GM19438 (cell line): ENCODE results near the gene ZC3H12C.
A peak's percentile ranks its signal among the peaks of the same experiment; 100 is the strongest.

Source experiments
- ATAC-seq: cut with Tn5 transposase; IDR thresholded peaks from one replicate; pipeline ENCODE4 v1.9.1; 2021; ENCODE audit warnings: low read depth; ENCODE audit not compliant: unreplicated experiment

Gene ZC3H12C

DNA sequence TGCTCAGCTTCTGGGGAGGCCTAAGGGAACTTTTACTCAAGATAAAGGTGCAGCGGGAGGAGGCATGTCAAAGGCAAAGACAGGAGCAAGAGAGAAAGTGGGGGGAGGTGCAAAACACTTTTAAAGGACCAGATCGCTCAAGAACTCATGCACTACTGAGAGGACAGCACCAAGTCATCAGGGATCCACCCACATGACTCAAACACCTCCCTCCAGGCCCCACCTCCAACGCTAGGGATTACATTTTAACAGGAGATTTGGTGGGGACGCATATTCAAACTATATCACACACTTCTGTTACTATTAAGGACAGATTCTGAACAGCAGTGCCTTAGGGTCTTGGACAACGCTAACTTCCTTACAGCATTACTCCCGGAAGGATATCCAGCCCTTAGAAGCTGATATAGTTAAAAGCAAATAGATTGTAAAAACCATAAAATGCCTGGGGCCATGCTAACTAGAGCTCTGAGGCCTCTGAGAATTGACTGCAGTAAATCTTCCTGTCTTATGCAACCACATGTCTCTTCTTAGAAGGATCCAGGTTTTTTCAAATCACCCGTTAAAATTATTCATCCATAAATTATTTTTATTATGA, 16.7 kb upstream of the ZC3H12C start:
- ATAC-seq, result peak; percentile 56

DNA sequence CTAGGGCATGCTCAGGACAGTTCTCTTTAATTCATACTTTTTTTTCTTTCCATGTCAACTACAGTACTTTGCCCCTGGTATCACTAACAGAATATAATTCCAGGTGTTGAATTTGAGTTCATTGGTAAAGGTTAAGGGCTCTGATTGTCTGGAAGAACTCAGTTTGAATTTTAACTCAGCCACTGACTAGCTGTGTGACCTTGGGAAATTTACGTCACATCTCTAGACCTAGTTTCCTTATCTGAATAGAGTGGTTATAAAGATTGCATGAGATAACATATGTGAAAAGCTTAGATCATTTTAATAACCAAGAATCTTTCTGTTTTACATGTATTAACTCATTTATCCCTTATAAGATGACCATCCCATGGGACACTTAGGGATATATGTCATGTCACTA, 15.8 kb upstream of the ZC3H12C start:
- peak; percentile 17 for ATAC-seq

DNA sequence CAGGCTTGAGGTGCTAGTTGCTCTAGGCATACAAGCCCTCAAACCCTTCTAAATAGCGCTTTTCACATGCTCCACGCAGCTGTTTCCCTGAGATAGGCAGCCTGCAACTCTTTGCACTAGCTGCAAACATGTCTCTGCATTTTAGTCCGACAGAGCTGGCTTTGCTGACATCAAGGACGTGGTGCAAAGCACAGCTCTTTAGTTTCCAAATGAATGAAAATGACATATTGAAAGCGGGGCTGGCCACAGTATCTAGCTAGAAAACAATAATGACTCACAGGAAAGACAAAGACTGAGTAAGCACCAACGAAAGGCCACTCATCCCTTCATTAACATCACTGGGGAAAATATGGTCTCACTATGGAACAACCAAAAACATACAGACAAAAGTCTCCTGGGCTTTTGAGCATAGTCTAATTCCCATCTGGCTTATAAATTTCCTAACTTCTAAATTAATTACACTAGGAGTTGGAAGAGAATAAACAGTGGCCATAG, 15.3 kb upstream of the ZC3H12C start:
- peak; percentile 79 for ATAC-seq

DNA sequence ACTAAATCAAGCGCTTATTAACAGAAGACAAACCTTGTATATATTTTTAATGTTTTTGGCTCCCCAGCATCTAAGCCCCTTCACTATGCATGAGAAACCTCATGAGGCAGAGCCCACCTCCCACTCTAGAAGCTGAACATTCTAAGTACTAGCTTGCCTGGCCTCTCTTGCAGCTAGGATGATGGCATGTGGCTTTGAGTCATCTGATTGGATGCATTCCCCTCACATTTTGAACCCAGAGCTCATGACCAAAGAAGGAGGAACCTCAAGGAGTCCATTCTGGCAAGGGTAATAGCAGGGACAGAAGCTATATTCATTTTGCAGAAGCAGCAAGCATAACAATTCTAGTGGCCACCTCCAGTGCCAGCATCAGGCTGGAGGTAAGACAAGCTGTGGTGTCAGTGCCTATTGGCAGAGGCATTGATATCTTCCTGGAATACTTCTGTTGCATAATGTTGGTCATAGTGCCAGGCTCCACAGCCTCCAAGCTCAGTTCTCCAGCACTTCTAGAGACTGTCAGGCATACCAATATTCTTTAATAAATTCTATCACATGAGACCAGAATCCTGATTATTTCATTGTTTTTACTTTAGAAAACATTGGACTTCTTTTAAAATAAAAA, 14.2 kb upstream of the ZC3H12C start:
- no peak for ATAC-seq

DNA sequence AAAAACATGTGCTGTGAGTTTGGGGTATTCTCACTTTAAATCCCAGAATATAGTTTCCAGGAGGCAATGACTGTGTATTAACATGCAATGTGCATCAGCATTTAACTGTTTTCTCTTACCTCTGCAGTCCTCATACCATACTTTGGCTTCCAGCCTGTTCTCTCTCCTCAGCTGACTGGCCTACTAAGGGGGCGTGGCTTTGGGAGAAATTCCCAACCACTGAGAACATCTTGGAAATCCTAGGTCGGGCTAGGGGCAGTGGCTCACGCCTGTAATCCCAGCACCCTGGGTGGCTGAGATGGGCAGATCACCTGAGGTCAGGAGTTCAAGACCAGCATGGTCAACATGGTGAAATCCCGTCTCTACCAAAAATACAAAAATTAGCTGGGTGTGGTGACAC, 13.5 kb upstream of the ZC3H12C start:
- no peak for ATAC-seq

DNA sequence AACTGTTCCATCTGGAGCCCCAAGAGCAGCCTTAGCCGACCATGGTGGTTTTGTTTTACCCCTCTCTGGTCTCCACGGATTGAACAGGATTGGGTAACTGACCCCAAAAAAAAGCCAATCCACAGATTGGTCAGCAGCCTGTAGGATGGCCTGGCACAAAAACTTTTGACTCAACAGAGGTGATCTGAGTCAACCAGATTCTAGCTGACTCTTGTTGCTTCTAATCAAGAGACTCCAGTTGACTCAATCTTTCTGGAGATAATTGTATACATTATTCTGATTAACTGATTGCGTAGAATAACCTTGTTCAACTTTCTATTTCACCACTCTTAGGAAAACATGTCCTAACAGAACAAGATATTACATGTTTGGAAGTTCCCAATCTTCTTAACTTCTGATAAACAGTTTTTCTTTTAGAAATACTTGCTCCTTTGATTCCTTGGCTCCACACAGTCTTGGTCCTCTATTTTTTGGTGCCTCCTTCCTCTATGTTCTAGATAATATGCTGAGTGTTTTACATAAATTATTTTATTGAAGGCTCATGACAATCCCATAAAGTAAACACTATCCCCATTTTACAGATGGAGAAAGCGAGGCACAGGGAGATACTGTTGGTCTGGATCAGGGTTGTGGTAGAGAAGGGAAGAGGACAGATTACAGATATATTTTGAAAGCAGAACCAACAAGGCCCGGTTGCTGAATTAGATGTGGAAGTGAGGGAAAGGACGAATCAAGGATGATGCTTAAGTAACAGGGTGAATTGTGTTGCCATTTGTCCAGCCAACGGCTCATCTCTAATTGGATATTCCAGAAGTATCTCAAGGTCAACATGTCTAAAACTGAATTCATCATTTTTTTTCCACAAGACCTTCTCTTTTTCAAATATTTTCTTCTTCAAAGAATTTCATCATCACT, 11.5 kb upstream of the ZC3H12C start:
- no peak for ATAC-seq

DNA sequence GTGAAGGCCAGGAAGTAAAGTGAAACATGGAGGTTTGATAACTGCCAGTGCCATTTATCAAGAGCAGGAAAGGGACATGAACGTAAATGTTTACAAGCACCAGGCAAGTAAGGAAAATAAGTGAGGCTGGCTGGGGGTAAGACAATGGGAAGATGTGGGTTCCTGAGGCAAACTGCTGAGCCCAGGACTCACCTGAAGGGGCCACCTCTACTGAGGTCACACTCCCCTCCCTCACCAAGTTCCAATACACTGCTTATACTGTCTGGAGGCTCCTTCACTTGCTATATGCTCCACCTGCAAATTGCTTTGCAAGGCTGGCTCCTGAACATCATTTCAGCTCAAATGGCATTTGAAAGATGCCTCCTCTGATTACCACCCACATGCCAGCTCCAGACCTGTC, 10.3 kb upstream of the ZC3H12C start:
- no peak for ATAC-seq

DNA sequence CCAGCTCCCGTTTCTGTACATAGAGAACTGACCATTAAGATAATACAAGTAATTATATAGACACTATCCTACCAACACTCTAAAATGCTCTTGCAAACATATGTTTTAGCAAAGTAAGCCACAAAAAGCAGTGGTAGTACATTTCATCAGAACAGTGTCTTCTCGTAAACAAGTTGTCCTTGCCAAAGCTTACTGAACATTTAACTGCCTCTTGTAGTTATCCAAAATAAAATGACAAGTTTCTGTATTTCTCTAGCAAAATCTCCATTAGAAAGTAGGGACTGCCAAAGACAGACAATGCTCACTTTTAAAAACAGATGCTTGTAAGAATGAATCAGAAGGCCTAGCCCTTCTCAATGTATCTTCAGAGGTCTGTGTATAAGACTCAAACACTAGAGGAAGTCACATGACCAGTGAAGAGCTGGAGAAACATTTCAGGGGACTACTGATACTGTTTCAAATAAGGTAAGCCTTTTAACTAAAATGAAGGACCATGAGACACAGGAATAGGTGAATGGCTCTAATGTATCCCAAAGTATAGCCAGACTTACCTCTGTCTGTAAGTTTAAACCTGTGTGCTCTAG, 7.8 kb upstream of the ZC3H12C start:
- no peak for ATAC-seq

DNA sequence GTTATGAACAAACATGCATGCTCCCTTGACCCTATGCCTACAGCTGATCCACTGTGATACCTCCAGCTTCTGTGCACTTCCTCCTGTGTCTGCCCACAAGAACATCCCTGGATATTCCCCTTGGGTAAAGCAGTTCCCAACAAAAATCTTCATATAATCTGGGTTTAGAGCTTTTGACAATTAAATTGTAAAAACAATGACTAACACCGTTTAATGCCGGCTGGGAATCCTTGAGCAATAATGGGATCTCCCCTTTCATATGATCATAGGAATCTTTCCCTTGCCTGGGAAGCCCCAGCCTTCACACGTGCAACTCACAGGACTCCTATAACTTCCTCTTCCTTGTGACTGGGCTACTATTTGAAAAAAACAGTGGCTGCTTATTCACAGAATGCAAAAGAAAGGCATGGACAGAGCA, 6.3 kb upstream of the ZC3H12C start:
- no peak for ATAC-seq

DNA sequence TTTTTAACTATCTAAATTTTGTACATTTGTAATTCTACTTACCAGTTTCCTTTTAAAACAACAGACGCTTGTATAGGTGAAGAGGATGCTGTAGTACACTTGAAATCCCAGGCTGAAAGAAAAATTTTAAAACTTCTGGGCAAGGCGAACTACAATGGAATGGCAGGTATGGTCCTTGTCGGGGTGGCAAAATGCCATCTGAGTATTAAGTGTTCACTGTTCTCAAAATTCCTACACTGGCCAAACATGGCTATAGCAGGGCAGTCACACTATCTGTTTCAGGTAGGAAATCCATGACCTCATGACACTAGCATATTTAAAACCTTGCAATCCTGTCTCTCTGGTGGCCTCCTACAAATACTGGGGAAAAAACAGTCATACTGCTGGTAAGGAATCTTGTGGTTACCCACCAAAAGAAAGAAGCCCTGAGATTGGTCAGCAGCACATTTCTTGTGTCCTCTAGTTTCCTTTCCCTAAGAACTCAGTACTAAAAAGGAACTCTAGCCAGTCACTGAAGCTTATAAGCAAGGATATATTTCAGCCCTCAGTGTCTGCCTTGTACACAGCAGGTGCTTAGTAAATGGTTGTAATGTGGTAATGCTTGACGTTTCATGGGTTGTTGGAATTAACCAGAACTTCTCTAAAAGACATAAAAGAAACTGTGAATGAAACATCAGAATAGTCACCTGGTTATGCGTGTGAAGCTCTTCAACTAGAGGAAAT, 5.2 kb upstream of the ZC3H12C start:
- ATAC-seq, result no peak

DNA sequence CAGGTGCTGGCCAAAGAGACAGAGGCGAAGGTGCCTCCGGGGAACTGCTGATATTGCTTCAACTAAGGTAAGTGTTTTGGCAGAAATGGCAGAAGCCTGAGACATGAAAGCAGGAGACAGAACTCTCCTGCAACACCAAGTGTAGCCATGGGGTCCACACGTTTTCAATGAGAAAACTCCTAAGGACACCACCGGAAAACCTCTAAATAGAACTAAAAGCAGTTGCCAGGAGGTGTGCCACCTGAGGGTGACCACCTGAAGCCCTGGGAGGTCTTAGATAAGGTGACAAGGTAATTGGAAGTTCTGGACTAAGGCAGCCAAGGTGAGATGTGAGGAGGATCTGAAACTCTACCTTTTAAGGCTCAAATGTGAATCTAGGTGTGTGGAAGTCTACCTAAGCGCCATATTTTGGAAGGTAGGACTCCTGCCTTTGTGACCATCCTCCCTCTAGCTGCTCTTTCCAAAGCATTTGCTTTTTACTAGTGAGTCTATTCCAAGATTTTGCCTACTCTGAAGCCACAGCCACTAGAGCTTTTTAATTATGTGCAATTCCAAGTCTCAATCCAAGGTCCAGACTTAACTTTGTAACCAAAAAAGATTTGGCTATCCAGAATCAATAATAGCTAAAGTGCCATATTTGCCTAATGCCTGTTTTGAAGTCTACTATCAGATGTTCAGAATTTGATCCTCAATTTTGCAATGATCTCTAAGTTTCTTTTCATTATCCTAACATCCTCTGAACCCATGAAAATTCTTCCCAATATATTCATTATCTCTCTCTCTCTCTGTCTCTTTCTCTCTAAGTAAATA, 4.5 kb upstream of the ZC3H12C start:
- no peak for ATAC-seq

DNA sequence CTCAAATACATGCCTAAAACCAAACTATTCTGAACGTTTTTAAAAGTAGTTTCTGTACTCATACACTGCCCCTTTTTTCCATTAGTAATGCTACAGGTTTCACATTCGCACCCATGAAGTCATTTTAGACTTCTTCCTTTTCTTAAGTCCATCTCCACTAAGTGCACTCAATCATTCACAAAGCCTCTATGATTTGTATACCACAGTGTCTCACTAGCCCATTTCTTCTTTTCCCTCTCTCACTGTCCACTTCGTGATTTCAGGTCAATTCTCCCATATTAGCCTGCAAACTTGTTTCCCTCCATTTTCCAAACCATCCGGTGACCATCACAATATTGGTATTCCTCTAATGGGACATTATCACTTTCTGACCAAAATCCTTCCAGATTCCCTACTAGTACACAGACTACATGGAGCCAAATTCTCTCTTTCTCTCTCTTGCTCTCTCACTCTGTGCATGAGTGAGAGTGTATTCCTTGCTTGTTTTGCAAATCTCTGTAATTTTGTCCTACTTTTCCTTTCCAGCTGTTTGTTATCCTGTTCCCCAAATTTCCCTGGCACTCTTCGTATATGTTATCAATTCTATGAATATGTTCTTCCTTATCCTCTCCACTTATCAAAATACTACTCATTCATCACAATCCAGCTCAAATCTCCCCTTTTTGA, 3.4 kb upstream of the ZC3H12C start:
- no peak for ATAC-seq

DNA sequence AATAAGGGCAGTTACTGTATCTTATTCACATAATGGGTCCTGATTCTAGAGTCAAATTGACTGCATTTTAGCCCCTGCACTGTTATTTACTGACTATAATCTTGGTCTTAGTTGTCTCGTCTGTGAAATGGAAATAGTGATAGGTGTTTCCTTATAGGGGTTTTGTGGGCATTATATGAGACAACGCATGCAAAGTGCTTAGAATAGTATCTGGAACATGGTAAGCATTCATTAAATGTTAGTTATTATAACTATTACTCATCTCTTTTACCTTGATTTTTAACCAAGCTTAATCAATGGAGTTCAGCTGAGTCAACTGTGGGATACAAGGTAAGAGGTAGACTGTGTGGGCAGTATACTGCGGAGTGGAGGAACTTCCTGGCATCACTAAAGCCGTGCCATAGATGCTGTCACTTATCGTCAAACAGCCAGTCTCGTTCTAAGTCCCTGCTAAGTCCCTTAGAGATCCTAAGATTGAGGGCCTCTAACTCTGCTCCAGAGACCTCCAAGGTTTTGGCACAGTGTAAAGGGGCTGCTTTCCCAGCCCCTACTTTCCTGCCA, 2.6 kb upstream of the ZC3H12C start:
- ATAC-seq, result no peak

DNA sequence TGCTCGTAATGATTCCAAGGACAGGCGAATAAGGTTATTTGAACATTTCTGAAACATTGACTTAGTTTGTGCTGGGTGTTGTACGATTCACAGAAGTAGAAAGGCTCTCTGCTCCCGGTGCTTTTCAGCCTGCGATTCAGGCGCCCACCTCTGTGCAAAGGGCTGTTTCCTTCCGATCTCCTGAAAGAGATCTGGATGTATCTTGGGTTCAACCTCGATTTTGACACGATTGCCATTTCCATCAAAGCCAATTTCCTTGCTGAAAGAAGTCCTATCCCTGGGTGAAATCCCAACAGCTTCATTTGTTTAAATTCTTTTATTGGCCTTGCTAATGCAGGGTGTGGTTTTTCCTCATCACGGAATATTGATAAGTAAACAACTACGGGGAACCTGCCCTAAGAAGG, 1.1 kb upstream of the ZC3H12C start:
- no peak for ATAC-seq

DNA sequence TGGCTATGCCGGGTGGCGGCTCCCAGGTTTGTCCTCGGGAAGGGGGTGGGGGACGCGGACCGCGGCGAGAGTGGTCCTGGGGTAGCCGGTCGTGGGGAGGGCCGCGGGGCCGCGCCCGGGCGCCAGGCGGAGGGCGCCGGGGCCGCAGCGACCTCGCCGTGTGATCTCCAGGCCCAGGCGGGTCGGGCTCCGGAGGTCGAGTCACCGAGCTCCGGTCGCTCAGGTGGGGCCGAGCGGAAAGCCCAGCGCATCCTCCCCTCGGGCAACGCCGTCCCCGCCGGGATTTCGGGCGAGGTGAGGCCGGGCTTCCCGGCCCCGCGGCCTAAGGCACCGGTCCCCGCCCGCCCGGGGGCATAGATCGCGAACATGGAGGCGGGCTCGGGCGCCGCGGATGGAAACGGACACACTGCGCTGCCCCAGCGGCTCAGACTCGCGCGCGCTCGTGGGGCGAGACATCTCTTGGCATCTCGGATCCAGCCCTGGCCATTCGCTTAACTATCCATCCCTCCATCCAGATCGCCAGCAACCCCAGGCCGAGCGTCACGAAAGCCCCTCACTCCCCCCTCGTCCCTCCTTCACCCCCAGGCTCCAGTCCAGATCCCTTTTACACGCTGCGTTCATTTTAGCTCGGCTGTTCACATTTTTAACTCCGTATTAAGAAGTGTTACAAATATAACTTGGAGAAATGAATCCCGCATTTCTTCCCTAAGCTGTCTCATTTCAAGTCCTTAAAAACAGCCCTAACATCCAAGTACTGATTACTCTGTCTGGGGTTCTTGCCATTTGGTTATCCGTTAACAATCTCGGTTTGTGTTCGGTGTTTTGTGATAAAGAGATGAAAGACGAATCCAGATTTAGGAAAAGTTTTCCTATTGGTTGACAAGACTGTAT, 460 bp downstream of the ZC3H12C start:
- peak; percentile 24 for ATAC-seq

DNA sequence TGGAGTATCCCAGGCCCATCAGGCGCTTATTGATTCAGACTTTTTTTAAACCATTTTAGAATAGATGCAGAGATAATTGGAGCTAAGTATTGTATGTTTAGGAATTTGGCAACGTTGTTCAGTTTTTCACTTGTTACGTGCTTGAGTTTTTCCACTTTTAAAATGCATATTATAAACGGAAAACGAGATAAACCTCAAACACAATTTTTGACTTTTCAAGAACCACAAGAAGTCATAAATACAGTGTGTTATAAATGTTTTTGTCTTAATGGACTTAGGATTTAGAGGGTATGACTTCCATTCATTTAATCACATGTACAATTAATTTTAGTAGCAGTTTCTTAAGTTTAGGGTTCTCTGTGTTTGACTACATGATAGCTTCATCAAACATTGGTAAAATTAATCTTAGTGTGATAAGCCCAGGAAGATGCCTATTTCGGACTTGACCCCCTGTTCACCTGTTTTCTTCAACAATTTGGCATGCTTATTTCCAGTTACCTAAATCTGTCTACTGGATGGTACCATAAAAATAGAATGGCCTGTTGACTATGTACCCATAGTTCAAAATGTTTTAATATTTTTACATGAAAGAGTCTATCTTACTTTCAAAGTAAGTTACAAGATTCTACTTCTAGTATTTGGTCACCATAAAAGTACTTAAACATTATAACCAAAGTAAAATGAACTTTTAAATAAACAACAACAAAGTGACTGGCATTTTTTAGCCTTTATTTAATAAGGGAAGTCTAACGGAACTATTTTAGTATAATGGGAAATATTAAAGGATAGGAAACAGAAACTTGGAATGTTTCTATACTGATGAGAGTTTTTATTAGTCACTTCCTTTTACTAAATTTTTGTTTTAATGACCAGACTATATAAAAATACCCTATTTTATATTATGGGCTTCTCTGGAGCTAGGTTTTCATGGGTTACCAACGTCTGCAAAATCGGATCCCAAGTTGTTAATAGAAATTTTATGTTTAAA, 1.4 kb downstream of the ZC3H12C start:
- no peak for ATAC-seq

DNA sequence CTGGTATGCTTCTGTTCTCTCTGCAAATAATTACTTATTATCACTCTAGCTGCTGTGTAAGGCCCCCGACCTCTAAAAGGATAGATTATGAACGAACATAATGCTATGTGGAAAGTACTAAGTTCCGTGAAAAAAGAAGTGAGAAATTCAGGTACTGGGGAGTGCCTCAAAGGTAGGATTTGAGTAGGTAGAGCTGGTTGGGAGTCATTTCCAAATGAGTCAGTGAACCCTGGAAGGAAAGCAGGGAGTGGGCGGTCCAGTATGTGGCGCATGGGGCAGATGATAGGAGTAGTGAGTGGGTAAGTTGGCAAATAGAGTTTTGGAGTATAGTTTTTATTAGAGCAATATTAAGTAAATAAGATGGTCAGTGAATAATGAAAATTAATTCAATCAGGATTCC, 2.4 kb downstream of the ZC3H12C start:
- ATAC-seq, result no peak
